ENCODE measurements around the gene IGFALS.

Gene IGFALS

DNA sequence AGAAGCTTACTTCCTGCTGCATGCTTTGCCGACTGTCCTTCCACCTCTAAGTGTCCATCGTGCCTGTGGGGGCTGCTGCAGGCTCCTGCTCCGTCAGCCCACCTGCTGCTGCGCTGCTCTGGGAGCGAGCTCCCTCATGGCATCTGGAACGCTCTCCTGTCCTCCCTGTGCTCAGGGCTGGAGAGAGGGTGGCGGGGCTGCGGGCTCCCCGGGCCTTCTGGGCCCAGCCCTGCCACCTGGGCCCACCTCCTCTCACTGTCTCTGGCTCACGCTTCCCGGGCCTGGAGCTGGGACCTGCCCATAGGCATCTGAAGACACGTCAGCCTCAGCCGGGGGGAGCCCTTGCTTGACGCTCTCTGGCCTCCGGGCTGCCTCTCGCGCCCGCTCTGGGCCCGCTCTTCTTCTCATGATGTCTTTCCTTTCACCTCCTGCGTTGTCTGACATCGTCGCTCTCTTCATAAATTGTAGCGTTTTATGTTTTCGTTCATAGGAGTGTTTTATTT, 49.1 kb downstream of the IGFALS start:
- ChIA-PET CTCF (interaction anchor here (1.3 to 1.8 kb wide), 2 partner anchors 21 to 38 kb away, joined by 4 to 7 read pairs; partner anchors contain the start of gene MAPK8IP3), POLR2A (no interaction called here)

DNA sequence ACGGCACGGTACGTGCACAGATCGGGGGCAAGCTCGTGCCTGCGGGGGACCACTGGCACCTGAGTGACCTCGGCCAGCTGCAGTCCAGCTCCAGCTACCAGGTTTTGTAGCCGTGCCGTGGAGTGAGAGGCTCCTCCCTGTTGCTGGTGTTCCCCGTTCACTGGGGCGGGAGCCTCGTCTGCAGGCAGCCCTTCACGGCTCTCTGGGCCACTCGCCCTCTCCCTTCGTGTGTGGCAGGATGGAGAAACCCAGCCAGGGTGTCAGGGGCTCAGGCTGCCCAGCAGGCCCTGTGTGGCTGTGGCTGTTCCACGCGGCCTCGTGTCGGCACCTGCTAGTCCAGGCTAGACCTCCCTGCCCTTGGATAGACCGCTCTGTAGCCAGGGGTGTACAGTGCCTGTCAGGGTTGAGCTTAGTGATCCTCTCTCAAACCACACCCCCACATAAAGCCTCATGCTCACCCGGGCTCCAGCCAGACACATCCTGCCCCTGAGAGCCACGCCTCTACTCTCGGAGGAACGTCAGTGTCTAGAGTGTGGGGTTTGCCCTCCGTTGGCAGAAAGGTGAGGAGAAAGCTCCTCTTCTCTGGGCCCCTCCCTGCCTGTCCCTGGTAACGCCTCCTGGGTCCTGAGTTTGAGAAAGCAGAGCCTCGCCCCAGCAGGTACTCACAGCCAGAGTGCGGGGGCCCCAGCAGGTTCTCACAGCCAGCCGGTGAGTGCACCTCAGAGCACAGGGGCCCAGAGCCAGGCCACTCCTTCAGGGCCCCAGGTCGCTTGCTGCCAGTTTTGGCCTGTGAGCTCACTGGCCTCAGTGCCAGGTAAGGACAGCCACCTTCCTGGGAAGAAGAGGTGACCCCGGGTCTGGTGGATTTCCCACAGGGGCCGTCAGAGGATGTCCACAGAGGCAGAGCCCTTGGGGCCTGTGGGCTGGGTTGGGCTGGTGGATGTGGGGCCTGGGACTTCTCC, 49.8 kb downstream of the IGFALS start:
- no peak for DNase-seq (ENCODE audit: extremely low spot score)
- TF ChIP-seq, protein P1, sequence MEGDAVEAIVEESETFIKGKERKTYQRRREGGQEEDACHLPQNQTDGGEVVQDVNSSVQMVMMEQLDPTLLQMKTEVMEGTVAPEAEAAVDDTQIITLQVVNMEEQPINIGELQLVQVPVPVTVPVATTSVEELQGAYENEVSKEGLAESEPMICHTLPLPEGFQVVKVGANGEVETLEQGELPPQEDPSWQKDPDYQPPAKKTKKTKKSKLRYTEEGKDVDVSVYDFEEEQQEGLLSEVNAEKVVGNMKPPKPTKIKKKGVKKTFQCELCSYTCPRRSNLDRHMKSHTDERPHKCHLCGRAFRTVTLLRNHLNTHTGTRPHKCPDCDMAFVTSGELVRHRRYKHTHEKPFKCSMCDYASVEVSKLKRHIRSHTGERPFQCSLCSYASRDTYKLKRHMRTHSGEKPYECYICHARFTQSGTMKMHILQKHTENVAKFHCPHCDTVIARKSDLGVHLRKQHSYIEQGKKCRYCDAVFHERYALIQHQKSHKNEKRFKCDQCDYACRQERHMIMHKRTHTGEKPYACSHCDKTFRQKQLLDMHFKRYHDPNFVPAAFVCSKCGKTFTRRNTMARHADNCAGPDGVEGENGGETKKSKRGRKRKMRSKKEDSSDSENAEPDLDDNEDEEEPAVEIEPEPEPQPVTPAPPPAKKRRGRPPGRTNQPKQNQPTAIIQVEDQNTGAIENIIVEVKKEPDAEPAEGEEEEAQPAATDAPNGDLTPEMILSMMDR (IDR thresholded peaks at IDR 0.05; ENCODE audit: control extremely low read depth, extremely low read depth, low read depth, missing control alignments), result no peak
- ChIA-PET POLR2A (no interaction called here), CTCF (interaction anchor here (1.3 kb wide), 1 partner anchor 20 kb away, joined by 4 read pairs; no protein-coding TSS in a partner anchor)

More for the DNA sequence above, 49.1 kb downstream of the IGFALS start:
- TF ChIP-seq, protein P1 (IDR thresholded peaks at IDR 0.05; ENCODE audit: control extremely low read depth, extremely low read depth, low read depth, missing control alignments), result no peak
- DNase-seq (ENCODE audit: extremely low spot score), result no peak

DNA sequence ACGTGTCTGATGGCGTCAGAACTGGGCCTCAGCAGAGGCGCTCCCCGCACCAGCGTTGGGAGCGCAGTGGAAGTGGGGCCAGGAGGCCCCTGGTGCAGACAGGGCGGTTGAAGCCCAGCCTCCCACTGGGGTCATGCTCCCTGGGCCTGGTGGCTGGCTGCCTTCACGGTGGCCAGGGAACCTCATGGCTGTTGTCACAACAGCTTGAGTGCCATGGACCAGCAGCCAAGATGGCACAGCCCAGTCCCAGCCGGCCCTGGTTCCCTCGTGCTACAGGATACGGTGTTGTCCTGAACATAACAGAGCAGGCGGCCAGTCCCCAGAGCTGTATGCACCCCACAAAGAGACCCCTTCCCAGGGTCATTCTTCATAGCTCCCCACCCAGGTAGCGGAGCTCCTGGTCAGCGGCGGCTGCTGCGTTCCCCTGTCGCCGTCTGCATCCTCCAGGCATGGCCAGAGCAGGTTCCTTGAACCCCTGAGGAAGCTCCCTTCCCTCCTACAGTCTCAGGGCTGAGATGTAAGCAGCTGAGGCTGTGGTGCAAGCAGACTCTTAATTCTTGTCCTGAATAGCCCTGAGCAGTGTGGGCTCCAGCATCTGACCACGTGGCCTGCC, 51.8 kb downstream of the IGFALS start:
- POLR2A ChIA-PET, result interaction anchor here (0.5 kb wide), 1 partner anchor 21 kb away, joined by 5 read pairs; no protein-coding TSS in a partner anchor
- CTCF ChIA-PET, result no interaction called here
- TF ChIP-seq, protein P1 (IDR thresholded peaks at IDR 0.05; ENCODE audit: control extremely low read depth, extremely low read depth, low read depth, missing control alignments), result no peak
- no peak for DNase-seq (ENCODE audit: extremely low spot score)

DNA sequence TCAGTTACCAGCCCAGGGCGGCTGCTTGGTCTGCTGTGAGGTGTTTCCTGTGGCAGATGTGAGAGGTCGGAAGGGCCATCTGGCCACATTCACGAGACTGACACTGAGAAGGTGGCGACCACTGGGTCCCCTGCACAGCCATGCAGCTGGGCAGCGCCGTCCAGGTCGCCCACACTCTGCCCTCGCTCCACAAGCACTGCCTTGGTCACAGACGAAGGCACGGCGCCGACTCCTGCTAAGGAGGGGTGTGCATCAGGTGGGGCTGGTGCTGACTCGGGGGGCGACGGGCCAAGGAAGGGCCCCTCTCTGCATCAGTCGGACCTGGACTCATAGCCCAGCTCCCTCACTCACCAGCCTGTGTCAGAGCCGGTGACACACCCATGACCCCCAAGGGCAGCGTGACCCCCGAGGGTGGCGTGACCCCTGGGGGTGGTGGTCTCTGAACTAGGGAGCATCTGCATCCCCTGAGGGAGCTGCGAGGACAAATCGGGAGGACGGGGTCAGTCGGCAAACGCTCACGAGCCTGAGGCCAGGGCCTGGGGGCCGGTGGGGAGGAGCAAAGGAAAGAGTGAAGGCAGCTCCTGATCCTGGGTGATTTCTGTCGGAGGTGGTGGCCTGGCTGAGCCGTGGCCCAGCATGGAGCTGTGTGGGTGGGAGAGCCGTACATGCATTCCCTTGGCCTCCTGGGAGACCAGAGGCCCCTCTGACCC, 52.6 kb downstream of the IGFALS start:
- TF ChIP-seq, protein P1 (IDR thresholded peaks at IDR 0.05; ENCODE audit: control extremely low read depth, extremely low read depth, low read depth, missing control alignments), result no peak
- POLR2A ChIA-PET, result interaction anchor here (0.5 kb wide), 1 partner anchor 20 kb away, joined by 5 read pairs; no protein-coding TSS in a partner anchor
- CTCF ChIA-PET, result no interaction called here
- DNase-seq (ENCODE audit: extremely low spot score), result no peak
